ENCODE measurements around the gene CHEK1. TPM values are rescaled to one million over a fixed set of nuclear protein-coding genes. Genes with fewer than 3 reads are reported as not detected.

Gene CHEK1
- total and polyA plus RNA-seq, 2 of the 8 experiments (the other 6 are each of a cell fraction or from before 2014, with no cell fraction given): 37.7 to 133 TPM

GRCh38 chr11:125638315-125638714, 13.4 kb downstream of the CHEK1 start:
- FAIRE-seq: no peak
- peaks cover 18 to 89% (median 65%) of the 10 kb centered on the region in 4 experiments for H3K36me3 ChIP-seq (ENCODE audit: control insufficient read depth in 2 of 4, insufficient read depth in 4 of 4, low read length in 3 of 4)

More at GRCh38 chr11:125638315-125638714, 13.4 kb downstream of the CHEK1 start:
- Histone ChIP-seq H3K79me2 (ENCODE audit: control insufficient read depth in 1 of 2, insufficient read depth in 2 of 2, low read length in 2 of 2) (no peaks in the 10 kb centered on the region), H4K5ac (ENCODE audit: insufficient read length, low read depth, low read length) (no peak overlapping the region), H2BK120ac (replicated peaks; ENCODE audit: low read depth, low read length) (no peak overlapping the region), H2AFZ (ENCODE audit: low read length) (no peak overlapping the region), H3K27me3 (replicated peaks in 1 of 4; ENCODE audit: control insufficient read depth in 3 of 4, extremely low read depth in 1 of 4, insufficient read depth in 3 of 4, low read length in 3 of 4) (no peaks in the 10 kb centered on the region), H2BK15ac (ENCODE audit: low read length) (no peak overlapping the region), H3K4me3 (ENCODE audit: extremely low read depth in 1 of 4, insufficient read depth in 2 of 4, low read depth in 3 of 4, low read length in 4 of 4) (no peak overlapping the region), H2AK5ac (ENCODE audit: low read depth, low read length) (no peak overlapping the region), H3K56ac (replicated peaks; ENCODE audit: insufficient read length, low read depth, low read length) (no peak overlapping the region), H3K9ac (replicated peaks in 1 of 4; ENCODE audit: extremely low read depth in 1 of 4, low read depth in 3 of 4, low read length in 3 of 4) (no peak overlapping the region), H3K23me2 (ENCODE audit: low read depth, low read length) (no peaks in the 10 kb centered on the region), H3K23ac (ENCODE audit: insufficient read length) (no peak overlapping the region), H3K4me1 (replicated peaks in 1 of 4; ENCODE audit: control insufficient read depth in 3 of 4, insufficient read depth in 4 of 4, low read length in 3 of 4) (no peaks in the 10 kb centered on the region), H2BK12ac (ENCODE audit: low read depth, low read length) (no peak overlapping the region), H4K8ac (ENCODE audit: extremely low read depth, insufficient read depth, low read length) (no peak overlapping the region), H4K91ac (replicated peaks; ENCODE audit: insufficient read length, low read length) (no peak overlapping the region), H3K14ac (ENCODE audit: insufficient read length) (no peak overlapping the region), H3K79me1 (ENCODE audit: low read depth, low read length) (no peaks in the 10 kb centered on the region), H4K20me1 (replicated peaks in 1 of 2; ENCODE audit: control insufficient read depth in 1 of 2, insufficient read depth in 2 of 2, low read length in 2 of 2) (peaks cover 1 to 3% of the 10 kb centered on the region in 2 experiments), H2BK20ac (ENCODE audit: low read length) (no peak overlapping the region), H3K18ac (ENCODE audit: extremely low read depth, low read length) (no peak overlapping the region), H3K9me3 (ENCODE audit: insufficient read depth in 2 of 2, low read depth in 1 of 2, low read length in 1 of 2) (no peaks in the 10 kb centered on the region), H3K4me2 (ENCODE audit: insufficient read depth in 1 of 2, low read depth in 2 of 2, low read length in 2 of 2) (no peak overlapping the region), H2BK5ac (ENCODE audit: low read depth, low read length) (no peak overlapping the region), H3K4ac (replicated peaks; ENCODE audit: insufficient read length, low read depth, low read length) (no peak overlapping the region), H3K27ac (ENCODE audit: low read depth, low read length) (no peak overlapping the region)
- TF ChIP-seq E2F6 (IDR thresholded peaks at IDR 0.05): no peak
- TF ChIP-seq KDM4A (IDR thresholded peaks at IDR 0.05; ENCODE audit: low read depth, low read length, severe bottlenecking): no peak
- TF ChIP-seq BACH1 (IDR thresholded peaks at IDR 0.05; ENCODE audit: low read length): no peak
- TF ChIP-seq RFX5 (IDR thresholded peaks at IDR 0.05; ENCODE audit: borderline replicate concordance, low read depth, low read length): no peak
- ChIA-PET CTCF (ENCODE audit: partially characterized antibody) (interaction anchor here (1.5 kb wide), 1 partner anchor 13 kb away, joined by 4 read pairs; no protein-coding TSS in a partner anchor), POLR2A (ENCODE audit: partially characterized antibody) (interaction anchor here (1.0 kb wide), 1 partner anchor 14 kb away, joined by 5 read pairs; the partner anchor contains the start of gene CHEK1)
- no peak for DNase-seq (ENCODE audit: low read depth in 1 of 2, low spot score in 2 of 2)
- 96% methylated on average over 1 of the region's 1 CpG; no CpG with 5 or more reads in 1 of the 2 experiments for WGBS, 2 experiments (ENCODE audit: extremely low coverage in 1 of 2, insufficient coverage in 1 of 2, insufficient read length in 1 of 2, insufficient replicate concordance in 2 of 2, low coverage in 1 of 2, low lambda C conversion rate in 2 of 2, missing lambda C conversion rate in 1 of 2)
